ENCODE data around the gene C19orf25.
"Not testable (repeated sequence)": the region's sequence is repeated elsewhere in the genome, so short reads cannot be mapped to it uniquely, and the experiment has no call there.

The C19orf25 gene
- 14.3 to 24.6 reads per million in 2 donors for total RNA-seq

DNA sequence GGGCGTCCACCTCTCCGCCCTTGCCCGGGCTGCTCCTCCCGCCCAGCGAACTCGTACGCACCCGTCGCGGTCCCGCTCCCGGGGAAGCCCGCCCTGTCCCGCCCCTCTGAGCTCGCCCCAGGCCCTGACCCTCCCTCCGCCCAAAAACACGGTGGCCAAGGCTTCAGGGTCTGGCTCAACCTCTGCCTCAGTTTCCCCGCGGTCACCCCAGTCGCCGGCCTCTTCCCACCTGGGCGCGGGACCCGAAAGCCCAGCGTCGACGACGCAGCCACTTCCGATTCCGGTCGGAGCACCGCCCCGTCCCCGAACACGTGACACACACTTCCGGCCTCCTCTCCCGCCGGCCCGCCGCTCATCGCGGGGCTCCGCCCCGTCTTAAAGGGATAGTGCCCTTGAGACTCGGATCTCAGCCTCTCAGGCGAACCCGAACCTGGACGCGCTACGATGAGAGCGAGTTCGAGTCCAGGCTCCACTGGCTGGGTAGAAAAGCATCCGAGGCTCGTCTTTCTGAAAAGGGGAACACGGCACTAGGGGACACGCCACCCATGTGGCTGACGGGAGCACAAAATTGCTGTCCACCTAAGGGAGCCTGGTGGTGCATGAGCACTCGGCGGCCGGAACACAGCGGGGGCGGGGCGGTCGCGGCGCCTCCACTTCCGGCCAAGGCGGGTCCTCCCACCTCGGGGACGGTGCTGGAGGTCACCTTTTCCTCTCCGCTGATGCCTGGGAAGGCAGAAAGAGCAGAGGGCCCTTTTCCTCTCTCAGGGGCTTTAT is at the start of gene C19orf25:
Gene C19orf25 (minus strand): TSS at position 282 of the 774 bp plus-strand sequence. CDS start 312 bp downstream, outside the sequence.
- peak; percentile 79 to 95 (median 85) for DNase-seq

DNA sequence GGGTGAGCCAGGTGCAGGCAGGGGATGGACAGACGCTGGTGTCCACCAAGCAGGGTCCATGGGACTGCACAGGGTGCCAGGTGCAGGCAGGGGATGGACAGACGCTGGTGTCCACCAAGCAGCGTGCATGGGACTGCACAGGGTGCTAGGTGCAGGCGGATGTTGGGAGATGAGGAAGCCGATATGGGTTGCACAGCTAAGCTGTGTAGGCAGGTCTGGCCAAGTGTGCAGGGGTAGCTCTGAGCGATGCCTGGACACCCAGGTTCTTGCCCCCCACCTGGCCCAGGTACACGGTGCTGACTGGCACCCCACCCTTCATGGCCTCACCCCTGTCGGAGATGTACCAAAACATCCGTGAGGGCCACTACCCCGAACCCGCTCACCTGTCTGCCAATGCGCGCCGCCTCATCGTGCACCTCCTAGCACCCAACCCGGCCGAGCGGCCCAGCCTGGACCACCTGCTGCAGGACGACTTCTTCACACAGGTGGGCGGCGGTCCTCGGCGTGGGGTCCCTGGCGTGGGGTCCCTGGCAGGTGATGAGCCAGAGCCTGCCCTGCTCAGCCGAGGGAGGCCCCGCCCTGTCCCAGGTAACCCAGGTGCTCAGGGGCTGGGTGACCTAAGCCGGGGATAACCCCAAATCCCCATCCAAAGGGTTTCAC is 48.8 kb upstream of the C19orf25 start:
- no peak for DNase-seq

DNA sequence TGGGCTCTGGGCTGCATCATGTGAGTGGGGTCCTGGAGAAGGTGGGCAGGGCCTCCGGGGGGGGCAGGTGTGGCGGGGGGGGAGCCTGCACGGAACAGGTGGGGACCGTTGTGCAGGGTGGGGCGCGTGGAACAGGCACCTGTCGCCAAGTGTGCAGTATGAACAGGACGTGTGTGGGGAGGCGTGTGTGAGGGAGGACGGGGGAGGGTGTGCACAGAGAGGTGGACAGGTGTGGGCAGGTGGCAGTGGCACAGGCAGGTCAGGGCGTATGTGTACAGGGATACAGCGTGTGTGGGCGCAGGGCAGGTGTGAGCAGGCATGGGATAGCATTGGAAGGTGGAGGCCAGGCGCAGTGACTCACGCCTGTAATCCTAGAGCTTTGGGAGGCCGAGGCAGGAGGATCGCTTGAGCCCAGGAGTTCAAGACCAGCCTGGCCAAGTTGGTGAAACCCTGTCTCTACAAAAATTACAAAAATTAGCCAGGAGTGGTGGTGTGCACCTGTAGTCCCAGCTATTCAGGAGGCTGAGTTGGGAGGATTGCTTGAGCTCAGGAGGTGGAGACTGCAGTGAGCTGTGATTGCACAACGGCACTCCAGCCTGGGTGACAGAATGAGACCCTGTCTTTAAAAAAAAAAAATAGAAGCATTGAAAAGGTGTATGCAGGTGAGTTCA is 48.1 kb upstream of the C19orf25 start:
- no peak for DNase-seq

DNA sequence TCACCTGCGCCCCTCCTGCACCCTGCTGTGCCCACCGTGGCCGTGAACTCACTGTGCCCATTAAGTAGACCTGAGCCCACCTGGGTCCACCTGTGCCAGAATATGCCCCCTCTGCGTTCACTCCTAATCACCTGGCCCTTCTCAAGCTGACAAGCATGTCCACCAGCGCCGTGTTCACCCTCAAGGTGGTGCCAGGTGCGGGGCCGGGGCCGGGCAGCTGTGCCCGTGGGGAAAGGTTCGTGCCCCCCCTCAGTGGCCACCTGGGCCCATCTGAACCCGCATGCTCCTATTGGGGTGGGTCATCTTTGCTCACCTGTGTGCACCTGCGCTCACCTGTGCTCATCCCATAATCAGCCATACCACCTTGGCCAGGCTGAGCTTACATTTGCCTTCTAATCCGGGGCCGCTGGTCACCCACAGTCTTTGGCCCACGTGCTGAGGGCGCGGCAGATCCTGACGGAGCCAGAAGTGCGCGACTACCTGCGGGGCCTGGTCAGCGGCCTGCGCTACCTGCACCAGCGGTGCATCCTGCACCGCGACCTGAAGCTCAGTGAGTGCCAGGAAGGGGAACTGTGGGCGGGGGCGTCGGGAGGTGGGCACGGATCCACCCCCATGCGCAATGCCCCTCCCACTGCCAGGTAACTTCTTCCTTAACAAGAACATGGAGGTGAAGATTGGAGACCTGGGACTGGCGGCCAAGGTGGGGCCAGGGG is 47.2 kb upstream of the C19orf25 start:
- no peak for DNase-seq

DNA sequence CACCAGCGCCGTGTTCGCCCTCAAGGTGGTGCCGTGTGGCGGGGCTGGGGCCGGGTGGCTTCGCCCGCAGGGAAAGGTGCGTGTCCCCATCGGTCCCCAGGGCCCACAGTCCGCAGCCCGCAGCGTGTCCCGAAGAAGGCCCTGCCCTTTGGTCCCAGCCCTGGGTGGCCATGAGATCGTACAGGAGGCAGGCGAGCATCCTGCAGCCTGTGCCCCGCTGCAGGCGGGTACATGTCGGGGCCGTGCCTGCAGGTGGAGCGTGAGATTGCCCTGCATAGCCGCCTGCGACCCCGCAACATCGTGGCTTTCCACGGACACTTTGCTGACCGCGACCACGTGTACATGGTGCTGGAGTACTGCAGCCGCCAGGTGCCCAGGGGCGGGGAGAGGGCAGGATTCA is 46.3 kb upstream of the C19orf25 start:
- DNase-seq = no peak

DNA sequence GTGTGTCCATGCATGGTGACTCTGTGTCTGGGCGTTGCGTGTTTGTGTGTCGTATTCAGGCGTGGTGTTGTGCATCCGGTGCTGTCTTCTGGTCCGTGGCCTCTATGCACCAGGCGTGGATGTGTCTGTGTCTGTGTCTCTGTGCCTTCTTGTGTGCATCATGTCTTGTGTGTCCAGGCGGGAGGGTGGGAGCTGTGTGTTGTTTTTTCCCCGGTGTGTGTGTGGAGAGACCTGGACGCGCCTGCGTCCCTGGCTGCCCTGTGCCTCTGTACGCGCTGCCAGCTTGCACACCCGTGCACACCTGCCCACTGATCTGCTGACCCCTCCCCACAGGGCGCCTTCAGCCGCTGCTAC is 45.9 kb upstream of the C19orf25 start:
- no peak for DNase-seq

DNA sequence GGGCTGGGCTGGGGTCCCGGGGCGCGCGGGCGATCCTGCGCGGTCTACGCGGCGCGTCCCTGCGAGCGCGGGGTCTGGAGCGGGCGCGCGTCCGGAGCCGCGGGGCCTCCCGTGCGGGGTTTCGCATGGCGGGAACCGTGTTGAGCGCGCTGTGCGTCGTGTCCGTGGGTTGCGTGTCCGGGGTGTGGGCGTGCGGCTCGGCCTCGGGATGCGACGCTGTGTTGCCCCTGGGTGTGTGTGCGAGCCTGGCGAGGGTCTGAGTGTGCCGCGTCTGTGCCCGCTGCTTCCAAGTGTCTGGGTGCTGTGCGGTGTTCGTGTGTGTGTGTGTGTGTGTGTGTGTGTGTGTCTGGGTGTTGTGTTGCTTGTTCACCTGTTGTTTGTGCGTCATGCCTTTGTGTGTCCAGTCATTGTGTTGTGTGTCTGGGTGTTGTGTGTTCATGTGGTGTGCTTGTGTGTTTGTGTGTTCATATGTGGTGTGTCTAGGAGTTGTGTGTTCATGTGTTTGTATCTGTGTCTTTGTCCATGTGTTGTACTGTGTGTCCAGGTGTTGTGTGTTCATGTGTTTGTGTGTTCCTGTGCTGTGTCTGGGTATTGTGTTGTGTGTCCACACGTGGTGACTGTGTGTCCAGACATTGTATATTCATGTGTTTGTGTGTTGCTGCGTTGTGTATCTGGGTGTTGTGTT is 45.4 kb upstream of the C19orf25 start:
- no peak for DNase-seq

DNA sequence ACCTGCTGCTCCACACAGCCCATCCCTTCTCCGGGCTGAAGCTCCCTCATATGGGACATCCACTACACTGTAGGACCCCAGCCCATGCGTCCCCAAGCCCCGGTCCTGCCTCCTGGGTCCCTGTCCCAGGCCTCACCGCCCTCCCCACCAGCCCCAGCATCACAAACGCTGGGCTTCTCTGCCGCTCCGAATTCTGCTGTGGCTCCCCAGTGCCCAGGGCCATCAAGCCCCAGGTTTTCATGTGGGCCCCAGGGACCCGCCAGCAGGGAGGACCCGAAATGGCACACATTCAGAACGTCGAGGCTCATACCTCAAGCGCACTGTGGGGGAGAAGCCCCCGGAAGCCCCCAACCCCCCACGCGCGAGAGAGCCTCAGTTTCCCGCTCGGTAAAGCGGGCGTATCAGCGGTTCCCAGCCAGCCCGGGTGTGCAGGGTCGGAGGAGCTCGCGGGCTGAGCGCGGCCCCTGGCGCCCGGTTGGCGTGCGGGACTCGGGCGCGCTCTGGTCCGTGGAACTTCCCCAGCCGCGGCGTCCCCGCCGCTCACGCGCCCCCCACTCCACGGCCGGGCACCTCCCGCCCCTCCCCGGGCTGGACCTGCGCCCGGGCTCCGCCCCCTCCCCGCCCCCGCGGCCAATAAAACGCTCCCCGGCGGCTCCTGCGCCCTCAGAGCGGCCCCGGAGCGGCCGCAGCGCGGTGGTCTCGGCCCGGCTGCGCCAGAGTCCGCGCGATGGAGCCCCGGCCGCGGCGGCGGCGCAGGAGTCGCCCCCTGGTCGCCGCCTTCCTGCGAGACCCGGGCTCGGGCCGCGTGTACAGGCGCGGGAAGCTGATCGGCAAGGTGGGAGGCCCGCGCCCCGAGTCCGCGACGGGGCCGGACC is 44.6 kb upstream of the C19orf25 start, which contains the start of gene PLK5:
Gene PLK5 (plus strand): TSS at position 666 of the 875 bp plus-strand sequence. CDS start 2,920 bp downstream, outside the sequence.
- no peak for DNase-seq

DNA sequence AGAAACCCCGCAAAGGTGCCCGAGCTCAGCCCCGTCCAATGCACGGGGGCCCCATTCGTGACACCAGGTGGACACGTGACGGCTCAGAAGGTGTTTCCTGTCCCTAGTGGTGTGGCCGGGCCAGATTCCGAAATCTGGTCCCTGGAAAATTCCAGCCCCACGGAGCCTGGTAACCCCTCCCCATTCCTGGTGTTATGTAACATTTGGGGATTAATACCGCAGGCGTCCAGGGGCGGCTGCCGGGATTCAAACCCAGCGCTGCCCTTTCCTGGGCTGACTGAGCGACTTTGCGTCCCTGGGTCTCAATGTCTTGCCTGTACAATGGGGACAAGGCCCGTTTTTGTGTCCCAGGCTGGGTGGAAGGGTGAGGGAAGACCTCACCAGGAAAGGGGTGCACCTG is 43.8 kb upstream of the C19orf25 start:
- no peak for DNase-seq

DNA sequence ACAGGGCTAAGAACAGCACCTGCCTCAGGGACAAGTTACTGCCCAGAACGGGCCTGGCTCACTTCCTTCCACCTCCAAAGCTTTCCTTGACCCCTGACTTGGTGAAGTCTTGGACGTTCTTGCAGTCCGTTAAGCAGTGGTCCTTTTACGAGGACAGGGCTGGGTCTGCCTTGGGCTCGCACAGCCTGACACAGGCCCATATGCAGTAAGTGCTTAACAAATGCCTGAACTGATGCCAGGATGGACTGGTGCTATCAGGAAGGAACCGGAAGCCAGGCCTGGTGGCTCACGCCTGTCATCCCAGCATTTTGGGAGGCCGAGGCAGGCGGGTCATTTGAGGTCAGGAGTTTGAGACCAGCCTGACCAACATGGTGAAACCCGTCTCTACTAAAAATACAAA is 43.0 kb upstream of the C19orf25 start:
- no peak for DNase-seq

DNA sequence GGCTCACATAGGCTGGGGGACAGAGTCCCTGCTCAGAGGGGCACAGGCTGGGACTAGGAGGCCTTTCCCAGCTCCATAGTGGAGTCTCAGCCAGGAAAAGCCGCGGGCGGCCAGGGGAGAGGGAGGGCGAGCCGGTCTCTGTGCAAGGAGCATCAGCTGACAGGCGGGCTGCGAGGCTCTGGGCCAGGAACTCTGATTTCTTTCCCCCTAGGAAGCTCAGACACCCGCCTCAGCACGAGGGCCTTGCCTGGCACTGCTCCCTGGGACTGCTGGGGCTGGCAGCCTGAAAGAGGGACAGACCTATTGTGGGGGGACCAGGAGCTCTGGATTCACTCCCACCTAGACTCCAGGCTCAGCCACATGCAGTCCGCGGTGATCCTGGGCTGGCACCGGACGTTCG is 42.6 kb upstream of the C19orf25 start:
- no peak for DNase-seq

DNA sequence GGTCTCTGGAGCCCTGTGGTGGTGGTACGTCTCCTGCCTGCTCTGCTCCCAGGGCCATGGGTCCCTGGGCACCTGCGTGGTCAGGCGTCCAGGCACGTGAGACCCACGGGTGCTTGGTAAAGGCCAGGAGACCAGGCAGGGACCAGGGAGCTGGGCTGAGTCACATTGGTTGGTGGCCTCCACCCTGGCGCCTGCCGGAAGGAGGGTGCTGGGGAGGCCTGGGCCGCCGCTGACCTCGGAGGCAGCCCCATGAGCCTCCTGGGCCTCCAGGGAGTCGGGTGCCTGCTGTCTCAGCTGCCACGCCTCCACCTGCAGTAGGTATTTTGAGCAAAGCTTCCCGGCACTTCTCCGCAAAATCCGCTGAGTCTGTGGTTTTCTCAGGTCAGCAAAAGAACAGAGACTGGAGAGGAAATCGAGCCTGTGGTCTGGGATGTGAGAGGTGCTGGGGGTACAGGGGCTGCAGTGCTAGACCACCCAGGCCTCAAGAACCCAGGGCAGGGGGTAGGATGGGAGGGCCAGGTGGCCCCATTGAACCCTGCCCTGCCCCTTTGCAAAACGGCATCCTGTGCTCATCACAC is 41.3 kb upstream of the C19orf25 start:
- DNase-seq = no peak

DNA sequence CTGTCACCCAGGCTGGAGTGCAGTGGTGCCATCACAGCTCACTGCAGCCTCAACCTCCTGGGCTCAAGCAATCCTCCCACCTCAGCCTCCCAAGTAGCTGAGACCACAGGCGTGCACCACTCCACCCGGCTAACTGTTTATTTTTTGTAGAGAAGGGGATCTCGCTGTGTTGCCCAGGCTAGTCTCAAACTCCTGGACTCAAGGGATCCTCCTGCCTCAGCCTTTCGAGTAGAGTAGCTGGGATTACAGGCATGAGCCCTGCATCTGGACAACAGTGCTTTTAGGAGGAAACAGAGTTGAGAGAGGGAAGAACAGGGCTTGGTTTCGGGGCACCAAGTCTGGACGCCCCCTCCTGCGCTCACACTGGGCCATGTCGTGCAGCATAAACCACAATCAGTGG is 40.8 kb upstream of the C19orf25 start:
- not testable (repeated sequence) for DNase-seq

DNA sequence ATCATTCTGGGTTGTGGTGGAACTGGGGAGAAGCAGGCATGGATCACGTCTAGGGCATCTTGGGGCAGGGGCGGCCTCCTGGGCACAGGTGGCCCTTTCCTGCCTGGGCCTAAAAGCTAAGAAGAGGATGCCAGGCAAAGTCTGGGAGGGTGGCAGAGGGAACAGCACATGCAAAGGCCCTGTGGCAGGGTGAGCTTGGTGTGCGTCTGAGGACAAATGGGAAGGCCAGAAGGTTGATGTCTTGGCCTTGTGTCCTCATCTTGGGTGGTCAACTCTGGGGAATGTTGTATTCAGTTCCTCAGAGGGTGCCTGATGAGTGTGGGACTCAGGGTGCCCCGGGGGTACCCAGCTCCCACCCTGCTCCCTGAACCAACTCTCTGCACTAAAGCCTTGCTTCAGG is 39.5 kb upstream of the C19orf25 start:
- no peak for DNase-seq

DNA sequence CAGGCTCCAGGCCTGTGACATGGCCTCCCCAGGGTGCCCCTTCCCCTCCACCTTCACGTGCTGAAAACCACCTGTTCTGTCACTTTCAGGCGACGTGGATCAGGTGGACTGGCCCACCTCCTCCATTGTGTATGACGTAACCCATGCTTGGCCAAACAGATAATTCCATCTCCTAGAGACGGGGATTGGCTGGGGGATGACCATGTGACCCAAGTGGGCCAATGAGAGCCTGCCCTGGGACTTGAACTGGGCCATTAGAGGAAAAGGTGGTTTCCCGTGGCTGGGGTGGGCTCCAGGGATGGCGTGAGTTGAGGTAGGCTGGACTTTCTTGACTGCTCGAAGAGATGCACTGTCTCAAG is 37.4 kb upstream of the C19orf25 start:
- no peak for DNase-seq

DNA sequence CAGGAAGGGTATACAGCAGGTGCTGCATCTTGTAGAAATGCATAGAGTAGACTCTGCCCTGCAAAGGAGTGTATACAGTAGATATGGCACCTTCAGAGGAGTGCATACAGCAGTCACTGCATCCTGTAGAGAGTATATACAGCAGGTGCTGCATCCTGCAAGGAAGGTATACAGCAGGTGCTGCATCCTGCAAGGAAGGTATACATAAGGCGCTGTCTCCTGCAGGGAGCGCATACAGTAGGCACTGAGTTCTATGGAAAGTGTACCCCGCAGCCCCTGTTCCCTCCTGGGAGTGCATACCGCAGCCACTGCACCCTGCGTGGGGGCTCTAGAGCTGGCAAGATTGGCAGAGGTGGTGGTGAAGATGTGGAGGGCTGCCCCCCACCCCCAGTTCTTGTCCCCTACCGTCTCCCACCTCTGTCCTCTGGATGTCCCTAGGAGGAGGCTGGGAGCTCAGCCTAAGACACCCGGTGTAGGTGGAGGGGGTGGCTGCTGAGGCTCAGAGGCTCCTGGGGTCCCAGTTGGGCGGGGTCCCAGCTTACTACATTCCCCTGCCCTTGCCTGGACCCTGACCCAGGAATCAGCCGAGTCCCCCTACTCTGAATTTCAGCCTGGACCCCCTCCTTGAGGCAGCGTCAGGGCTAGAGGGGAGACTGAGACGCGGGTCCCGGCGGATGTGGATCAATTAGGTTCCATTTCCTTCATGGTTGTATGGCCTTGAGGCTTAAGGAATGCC is 36.1 kb upstream of the C19orf25 start:
- no peak for DNase-seq

DNA sequence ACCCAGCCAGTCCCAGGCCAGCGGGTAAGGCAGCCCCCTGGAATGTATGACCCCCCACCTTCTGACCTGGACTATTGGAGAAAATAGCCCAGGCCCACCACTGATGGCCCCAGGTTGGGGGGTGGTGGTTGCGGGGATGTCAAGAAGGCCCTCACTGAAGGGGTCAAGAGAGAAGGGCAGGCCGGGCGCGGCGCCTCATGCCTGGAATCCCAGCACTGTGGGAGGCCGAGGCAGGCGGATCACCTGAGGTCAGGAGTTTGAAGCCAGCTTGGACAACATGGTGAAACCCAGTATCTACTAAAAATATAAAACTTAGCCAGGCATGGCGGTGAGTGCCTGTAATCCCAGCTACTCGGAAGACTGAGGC is 35.3 kb upstream of the C19orf25 start:
- DNase-seq = no peak

DNA sequence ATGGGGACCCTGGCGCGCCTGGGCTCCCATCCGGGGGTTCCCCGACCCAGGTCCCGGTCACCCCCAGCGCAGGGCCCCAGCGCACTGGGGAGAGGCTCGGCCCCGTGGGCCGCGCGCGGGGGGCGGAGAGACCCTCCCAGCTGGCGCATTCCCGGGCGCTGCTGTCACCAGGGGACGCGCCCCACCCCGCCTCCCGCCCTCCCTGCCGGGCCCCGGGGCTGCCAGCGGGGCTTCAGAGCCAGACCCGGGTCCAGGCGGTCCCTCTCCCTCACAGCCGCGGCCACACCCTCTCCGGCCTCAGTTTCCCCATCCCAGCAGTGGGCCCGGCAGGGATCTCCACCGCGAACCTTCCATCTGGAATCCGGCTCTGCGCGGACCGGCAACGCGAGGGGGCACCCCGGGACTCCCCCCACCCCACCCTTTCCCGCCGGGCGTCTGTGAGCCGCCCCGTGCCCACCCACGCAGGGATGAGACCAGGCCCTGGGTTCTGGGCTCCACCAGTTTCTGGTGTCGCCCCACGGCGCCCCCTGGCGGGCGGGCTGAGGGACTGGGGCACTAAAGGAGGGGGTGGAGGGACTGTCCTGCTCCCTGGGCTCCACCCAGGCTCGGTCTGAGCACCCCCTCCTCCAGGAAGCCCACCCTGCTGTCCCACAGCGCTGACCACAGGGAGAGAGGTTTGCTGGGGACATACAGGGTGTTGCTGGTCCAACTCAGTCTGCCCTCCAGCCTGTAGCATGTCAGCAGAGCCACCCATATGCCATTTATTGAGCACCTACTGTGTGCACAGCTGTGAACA is 34.7 kb upstream of the C19orf25 start:
- peak; percentile 48 to 67 (median 55) for DNase-seq

DNA sequence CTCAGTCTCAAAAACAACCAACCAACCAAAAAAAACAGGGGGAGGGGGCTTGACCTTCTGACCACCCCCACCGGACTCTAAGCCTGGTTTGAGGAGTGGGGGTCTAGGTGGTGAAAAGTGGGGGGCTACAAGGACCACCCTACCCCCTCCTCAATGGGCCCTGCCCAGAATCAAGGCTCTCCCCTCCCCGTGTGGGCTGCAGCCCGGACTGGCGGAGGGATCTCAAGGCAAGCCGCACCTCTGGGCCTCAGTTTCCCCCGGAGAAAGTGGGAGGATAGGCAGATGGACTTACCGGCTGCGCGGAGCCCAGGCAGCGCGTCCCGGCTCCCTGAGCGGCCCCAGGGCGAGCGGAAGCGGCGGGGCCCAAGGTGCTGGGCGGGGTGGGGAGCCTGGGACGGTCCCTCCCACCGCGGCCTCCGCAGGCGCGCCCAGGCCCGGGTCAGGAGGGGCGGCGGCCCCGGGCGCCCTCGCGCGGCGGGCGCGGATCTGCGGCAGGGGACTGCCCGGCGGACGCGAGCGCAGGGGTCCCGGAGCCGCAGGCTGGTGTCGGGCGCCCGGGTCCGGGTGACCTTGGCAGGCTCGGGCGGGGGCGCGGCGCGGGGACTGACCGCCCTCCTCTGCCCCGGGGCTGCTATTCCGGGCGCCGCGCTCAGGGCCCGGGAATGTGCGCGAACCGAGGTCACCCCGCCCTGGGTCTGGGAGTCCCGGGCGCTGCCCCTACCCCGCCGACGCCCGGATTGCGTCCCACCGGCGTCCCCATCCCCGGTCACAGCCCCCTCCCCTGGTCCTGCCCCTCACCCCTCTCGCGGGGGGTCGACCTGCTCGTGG is 33.9 kb upstream of the C19orf25 start, which contains the start of gene ADAMTSL5:
Gene ADAMTSL5 (minus strand): TSS at position 349 of the 828 bp plus-strand sequence. CDS start 2,076 bp downstream, outside the sequence.
- DNase-seq = peak in 4 of 5 experiments; percentile 37 to 76 (median 51)
